ENCODE results near the gene KCTD12. TPM values are rescaled to one million over a fixed set of nuclear protein-coding genes. Genes with fewer than 3 reads are reported as not detected.
A peak's percentile ranks its signal among the peaks of the same experiment; 100 is the strongest.

Gene KCTD12
- total RNA-seq, 4 donors from 2014 or later: 91.5 to 376 (median 127) TPM

DNA sequence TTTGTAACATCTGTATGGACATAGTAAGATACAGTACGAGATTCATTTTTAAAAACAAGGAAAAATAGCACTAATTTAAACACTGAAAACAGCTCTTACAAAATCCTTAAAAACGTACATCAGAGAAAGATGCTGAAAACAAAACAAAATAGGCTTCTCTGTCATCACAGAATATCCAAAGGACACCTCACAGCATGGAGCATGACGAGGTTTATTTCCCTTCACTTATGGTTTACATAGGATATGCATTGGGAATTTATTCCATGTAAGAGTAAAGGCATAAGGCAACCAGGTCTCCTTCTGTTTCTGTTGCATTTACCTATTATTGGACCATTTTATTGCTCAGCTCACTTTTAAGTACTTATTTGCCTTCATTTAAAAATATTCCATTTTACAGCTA is 3.0 kb downstream of the KCTD12 start:
- H3K27me3 ChIP-seq: no peaks in the 10 kb centered on the region
- H3K9me3 ChIP-seq: no peaks in the 10 kb centered on the region
- no peak for DNase-seq
- intact Hi-C loops (cut with DNase I; ENCODE audit: low total_unique reads): no loop called here
- TF ChIP-seq CTCF (IDR thresholded peaks at IDR 0.05): no peak
- TF ChIP-seq POLR2A (IDR thresholded peaks at IDR 0.05): no peak
- peak overlapping the region; percentile 66 to 88 for H3K4me3 ChIP-seq
- no peaks in the 10 kb centered on the region for H3K36me3 ChIP-seq
- H3K27ac ChIP-seq: peak overlapping the region; percentile 94 to 95
- H3K4me1 ChIP-seq: peaks cover 0 to 11% of the 10 kb centered on the region in 2 donors

- intact Hi-C loops (cut with DNase I; ENCODE audit: low total_unique reads): no loop called here
- no peak for DNase-seq
- H3K4me3 ChIP-seq: peak overlapping the region; percentile 7 to 66
- no peaks in the 10 kb centered on the region for H3K27me3 ChIP-seq
- no peaks in the 10 kb centered on the region for H3K9me3 ChIP-seq
- TF ChIP-seq POLR2A (IDR thresholded peaks at IDR 0.05) (no peak), CTCF (IDR thresholded peaks at IDR 0.05) (no peak)
- H3K4me1 ChIP-seq: peaks cover 0 to 11% of the 10 kb centered on the region in 2 donors
- no peaks in the 10 kb centered on the region for H3K36me3 ChIP-seq
- H3K27ac ChIP-seq: peak overlapping the region; percentile 34 to 94
Observed at GRCh38 chr13:76882431-76882830, 3.8 kb downstream of the KCTD12 start.

DNA sequence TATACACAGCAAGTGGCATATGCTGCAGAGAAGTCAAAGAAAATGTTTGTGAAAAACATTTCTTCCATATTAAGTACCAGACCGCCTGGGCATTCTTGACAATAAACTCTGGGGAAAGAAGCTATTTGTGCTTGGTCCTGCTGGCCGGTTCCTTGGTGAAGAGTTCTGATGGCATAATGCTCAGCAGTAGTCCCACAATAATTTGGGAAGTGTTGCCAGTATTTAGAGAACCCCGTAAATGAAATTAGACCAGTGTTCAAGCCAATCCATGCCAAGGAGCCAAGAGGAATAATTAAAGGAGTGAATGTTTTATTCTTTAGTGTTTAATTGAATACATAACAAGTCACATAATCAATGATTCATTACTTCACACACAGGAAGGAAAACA is 6.3 kb downstream of the KCTD12 start:
- Histone ChIP-seq H3K4me1 (peaks cover 0 to 11% of the 10 kb centered on the region in 2 donors), H3K4me3 (no peak overlapping the region)
- intact Hi-C loops (cut with DNase I; ENCODE audit: low total_unique reads): no loop called here

DNA sequence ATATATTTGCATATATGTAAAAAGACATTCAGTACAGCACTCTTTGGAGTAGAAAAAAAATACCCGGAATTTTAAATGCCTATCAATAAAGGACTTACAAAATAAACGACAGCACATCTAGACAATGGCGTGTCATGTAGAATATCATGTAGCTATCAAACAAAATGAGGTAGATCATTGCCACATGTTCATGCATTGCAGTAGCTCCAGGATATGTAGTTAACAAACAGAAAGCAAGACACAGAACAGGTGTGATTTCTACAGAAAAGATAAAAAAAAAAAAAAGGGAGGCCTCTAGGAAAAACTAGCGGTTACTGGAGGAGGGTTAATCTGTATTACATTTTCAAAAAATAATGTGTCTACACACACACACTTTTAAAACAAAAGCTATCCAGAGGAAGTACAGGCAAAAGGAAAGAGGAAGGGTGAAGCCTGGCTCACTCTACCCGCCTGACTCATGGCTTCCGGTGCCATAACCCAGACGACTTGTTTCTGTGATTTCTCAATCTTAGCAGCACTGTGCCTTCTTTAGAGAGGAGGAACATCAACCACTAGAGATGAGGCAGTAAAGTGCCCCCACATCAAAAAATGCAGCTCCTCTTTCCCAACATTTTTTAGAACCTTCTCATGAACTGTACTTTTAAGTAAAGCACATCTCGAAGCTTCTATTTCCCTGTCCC is 6.9 kb downstream of the KCTD12 start:
- H3K27ac ChIP-seq: peak overlapping the region; percentile 69 to 79
- DNase-seq: peak; percentile 64 to 79
- intact Hi-C loops (cut with DNase I; ENCODE audit: low total_unique reads): no loop called here
- H3K36me3 ChIP-seq: no peaks in the 10 kb centered on the region
- H3K9me3 ChIP-seq: no peaks in the 10 kb centered on the region
- no peak for TF ChIP-seq CTCF (IDR thresholded peaks at IDR 0.05)
- peak in 1 of 2 donors; percentile 24 for TF ChIP-seq POLR2A (IDR thresholded peaks at IDR 0.05)
- H3K4me3 ChIP-seq: no peak overlapping the region
- H3K27me3 ChIP-seq: no peaks in the 10 kb centered on the region
- peaks cover 0 to 11% of the 10 kb centered on the region in 2 donors for H3K4me1 ChIP-seq

More for the DNA sequence above, 6.3 kb downstream of the KCTD12 start:
- Histone ChIP-seq H3K27ac (peak overlapping the region; percentile 69 to 79), H3K27me3 (no peaks in the 10 kb centered on the region), H3K36me3 (no peaks in the 10 kb centered on the region), H3K9me3 (no peaks in the 10 kb centered on the region)
- DNase-seq: no peak
- TF ChIP-seq POLR2A (IDR thresholded peaks at IDR 0.05) (no peak), CTCF (IDR thresholded peaks at IDR 0.05) (no peak)

GRCh38 chr13:76878043-76878442 is 8.2 kb downstream of the KCTD12 start:
- no peaks in the 10 kb centered on the region for H3K36me3 ChIP-seq
- H3K9me3 ChIP-seq: no peaks in the 10 kb centered on the region
- TF ChIP-seq POLR2A (IDR thresholded peaks at IDR 0.05): no peak
- no peak for DNase-seq
- no peaks in the 10 kb centered on the region for H3K27me3 ChIP-seq
- intact Hi-C loops (cut with DNase I; ENCODE audit: low total_unique reads): no loop called here
- no peak overlapping the region for H3K4me3 ChIP-seq
- peaks cover 0 to 7% of the 10 kb centered on the region in 2 donors for H3K4me1 ChIP-seq
- no peak overlapping the region for H3K27ac ChIP-seq

Measured in uterus (tissue), 4 donors.